Activated T-cell treated with anti-CD3 and anti-CD28 coated beads, Interleukin-2, amount 50 U/mL, for 4 hours (primary cell): ENCODE data around the gene GALNT9. TPM values are rescaled to one million over a fixed set of nuclear protein-coding genes. Genes with fewer than 3 reads are reported as not detected.

Source experiments
- ATAC-seq, 2 donors: fragments of 200-7000 bp; cut with Tn5 transposase; one replicate each; pipeline ENCODE4 v1.10.0; 2021
- DNase-seq: peaks from one replicate; pipeline ENCODE4 v3.0.0-alpha.2; 2020
- H3K27me3 Mint-ChIP-seq: one replicate; pipeline ENCODE4 v1.8.0; 2021; ENCODE audit warnings: low read depth, mixed read lengths
- H3K36me3 Mint-ChIP-seq: one replicate; pipeline ENCODE4 v1.8.0; 2022; ENCODE audit warnings: mixed read lengths; ENCODE audit not compliant: insufficient read depth
- H3K4me1 Mint-ChIP-seq: one replicate; pipeline ENCODE4 v1.8.0; 2021; ENCODE audit warnings: low read depth, mixed read lengths
- H3K4me3 Mint-ChIP-seq: one replicate; pipeline ENCODE4 v1.8.0; 2021; ENCODE audit warnings: mild to moderate bottlenecking, moderate library complexity, mixed read lengths
- H3K9me3 Mint-ChIP-seq: one replicate; pipeline ENCODE4 v1.8.0; 2021; ENCODE audit warnings: mixed read lengths
- total RNA-seq, 3 donors: library from RNA; stranded (reverse); gene quantifications; one replicate each; pipeline ENCODE4 v1.2.1, GENCODE V29; 2021

GALNT9 gene
- total RNA-seq, 3 donors from 2014 or later = 0.30 to 0.71 (median 0.34) TPM

- H3K27me3 Mint-ChIP-seq = no peaks in the 10 kb centered on the region
- no peaks in the 10 kb centered on the region for H3K9me3 Mint-ChIP-seq
- no peak for DNase-seq
- peaks cover 7% of the 10 kb centered on the region for H3K36me3 Mint-ChIP-seq
- H3K4me3 Mint-ChIP-seq = no peak overlapping the region
- ATAC-seq = no peak
- peaks cover 19% of the 10 kb centered on the region for H3K4me1 Mint-ChIP-seq
Measured at GRCh38 chr12:132148368-132149045, 180.9 kb downstream of the GALNT9 start.

GRCh38 chr12:132147423-132148367 lies 181.7 kb downstream of the GALNT9 start:
- peaks cover 22% of the 10 kb centered on the region for H3K4me1 Mint-ChIP-seq
- DNase-seq (no peak), ATAC-seq (no peak)
- H3K36me3 Mint-ChIP-seq = peaks cover 9% of the 10 kb centered on the region
- H3K27me3 Mint-ChIP-seq = no peaks in the 10 kb centered on the region
- H3K9me3 Mint-ChIP-seq = no peaks in the 10 kb centered on the region
- H3K4me3 Mint-ChIP-seq = no peak overlapping the region

- DNase-seq (no peak), ATAC-seq (no peak)
- Mint-ChIP-seq H3K4me3 (no peak overlapping the region), H3K4me1 (peaks cover 23% of the 10 kb centered on the region), H3K27me3 (no peaks in the 10 kb centered on the region), H3K36me3 (peaks cover 9% of the 10 kb centered on the region), H3K9me3 (no peaks in the 10 kb centered on the region)
Measured at GRCh38 chr12:132146772-132147422, 182.5 kb downstream of the GALNT9 start.

Other genes starting within 250 kb of the GALNT9 start
- 10 to 100 TPM; 71.4 to 83.5 (median 72.8) TPM for gene DDX51, start 185.3 kb downstream of the GALNT9 start, total RNA-seq
- gene NOC4L, start 185.1 kb downstream of the GALNT9 start, total RNA-seq = 10 to 100 TPM; 85.3 to 92.5 (median 89.0) TPM
- gene FBRSL1, start 160.6 kb upstream of the GALNT9 start, total RNA-seq = 100 to 1,000 TPM in 2 of 3 donors, 10 to 100 TPM in 1; 95.8 to 112 (median 104) TPM